Muscle layer of duodenum (tissue), 2 donors: ENCODE results near the gene PADI2.

Experiments
- H3K27ac ChIP-seq: one replicate; pipeline ENCODE4 v1.7.0; 2013; ENCODE audit warnings: mild to moderate bottlenecking, low read length
- H3K27me3 ChIP-seq: one replicate; pipeline ENCODE4 v1.7.0; 2013; ENCODE audit warnings: low read depth, mild to moderate bottlenecking, control low read depth, low read length
- H3K36me3 ChIP-seq, 2 donors: one replicate each; pipeline ENCODE4 v1.7.0; 2013; ENCODE audit warnings: low read length in 2 of 2, control low read depth in 1 of 2, mild to moderate bottlenecking in 1 of 2; ENCODE audit not compliant: insufficient read depth in 2 of 2, control insufficient read depth in 1 of 2
- H3K4me1 ChIP-seq, 2 donors: one replicate each; pipeline ENCODE4 v1.7.0; 2013; ENCODE audit warnings: low read length in 2 of 2, mild to moderate bottlenecking in 2 of 2, control low read depth in 1 of 2, moderate library complexity in 1 of 2; ENCODE audit not compliant: insufficient read depth in 2 of 2, control insufficient read depth in 1 of 2
- H3K4me3 ChIP-seq, 2 donors: one replicate each; pipeline ENCODE4 v1.7.0; 2013; ENCODE audit warnings: low read length in 2 of 2, low read depth in 1 of 2, mild to moderate bottlenecking in 1 of 2
- H3K9me3 ChIP-seq, 2 donors: one replicate each; pipeline ENCODE4 v1.7.0; 2013; ENCODE audit warnings: low read length in 2 of 2, control low read depth in 1 of 2, mild to moderate bottlenecking in 1 of 2; ENCODE audit not compliant: control insufficient read depth in 1 of 2
- donor health status: healthy.

The PADI2 gene

DNA sequence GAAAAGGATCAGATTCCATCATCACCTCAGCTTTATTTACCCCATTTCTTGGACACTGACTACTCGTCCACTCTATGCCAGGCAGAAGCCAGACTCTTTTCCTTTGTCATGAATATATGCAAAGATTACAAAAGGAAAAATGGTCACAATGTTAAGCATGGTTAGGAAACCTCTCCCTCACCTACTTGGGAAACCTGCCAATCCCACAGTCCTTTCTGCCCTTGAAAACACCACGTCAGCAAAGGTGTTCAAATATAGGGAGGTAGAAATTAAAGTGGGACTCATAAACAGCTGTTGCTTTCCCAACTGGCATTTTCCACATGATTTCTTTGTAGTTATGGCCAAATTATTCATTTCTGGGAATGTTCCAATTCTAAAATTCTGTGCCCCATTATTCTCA, 91.4 kb downstream of the PADI2 start:
- peaks cover 55 to 62% of the 10 kb centered on the region in 2 donors for H3K36me3 ChIP-seq
- no peaks in the 10 kb centered on the region for H3K27me3 ChIP-seq
- H3K4me1 ChIP-seq, result no peaks in the 10 kb centered on the region
- no peak overlapping the region for H3K4me3 ChIP-seq
- H3K27ac ChIP-seq, result no peak overlapping the region
- no peaks in the 10 kb centered on the region for H3K9me3 ChIP-seq

DNA sequence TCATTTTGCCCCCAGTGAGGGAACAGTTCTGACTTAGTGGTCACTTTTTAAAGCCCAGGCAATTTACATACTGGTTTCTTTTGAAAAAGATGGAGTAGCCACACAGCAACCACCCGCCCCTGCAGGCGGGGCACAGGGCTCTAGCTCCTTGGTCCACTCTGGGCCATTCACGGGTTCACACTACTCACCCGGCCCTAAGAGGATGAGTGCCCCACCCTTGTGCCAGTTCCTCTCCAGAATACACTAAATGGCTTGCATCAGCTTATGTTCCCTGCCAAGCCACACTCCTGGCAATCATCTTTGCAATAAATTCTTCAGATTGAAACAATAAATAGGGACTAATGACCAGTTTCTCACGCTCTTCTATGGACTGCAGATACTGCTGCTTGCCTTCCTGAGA, 91.8 kb downstream of the PADI2 start:
- no peak overlapping the region for H3K27ac ChIP-seq
- peaks cover 55 to 62% of the 10 kb centered on the region in 2 donors for H3K36me3 ChIP-seq
- H3K4me3 ChIP-seq, result no peak overlapping the region
- no peaks in the 10 kb centered on the region for H3K27me3 ChIP-seq
- no peaks in the 10 kb centered on the region for H3K4me1 ChIP-seq
- no peaks in the 10 kb centered on the region for H3K9me3 ChIP-seq

DNA sequence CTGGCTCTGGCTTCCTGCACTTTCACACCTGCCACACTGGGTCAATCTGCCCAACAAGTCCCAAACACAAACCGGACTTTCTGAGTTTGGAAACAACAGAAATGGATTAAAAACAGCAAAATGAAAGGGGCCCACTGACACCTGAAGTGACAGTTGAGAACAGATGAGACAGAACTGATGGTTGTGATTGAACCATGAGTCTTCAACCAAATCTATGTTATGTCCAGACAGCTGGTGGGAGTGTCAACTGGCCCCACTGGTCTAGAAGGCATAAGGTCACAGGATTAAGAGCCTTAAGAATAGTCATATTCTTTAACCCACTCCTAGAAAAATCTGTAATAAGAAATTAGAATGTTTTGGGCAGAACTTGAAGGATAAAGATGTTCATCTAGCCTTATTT, 94.5 kb downstream of the PADI2 start:
- Histone ChIP-seq H3K4me3 (no peak overlapping the region), H3K9me3 (no peaks in the 10 kb centered on the region), H3K36me3 (peaks cover 69 to 82% of the 10 kb centered on the region in 2 donors), H3K4me1 (no peaks in the 10 kb centered on the region), H3K27ac (no peak overlapping the region), H3K27me3 (no peaks in the 10 kb centered on the region)

DNA sequence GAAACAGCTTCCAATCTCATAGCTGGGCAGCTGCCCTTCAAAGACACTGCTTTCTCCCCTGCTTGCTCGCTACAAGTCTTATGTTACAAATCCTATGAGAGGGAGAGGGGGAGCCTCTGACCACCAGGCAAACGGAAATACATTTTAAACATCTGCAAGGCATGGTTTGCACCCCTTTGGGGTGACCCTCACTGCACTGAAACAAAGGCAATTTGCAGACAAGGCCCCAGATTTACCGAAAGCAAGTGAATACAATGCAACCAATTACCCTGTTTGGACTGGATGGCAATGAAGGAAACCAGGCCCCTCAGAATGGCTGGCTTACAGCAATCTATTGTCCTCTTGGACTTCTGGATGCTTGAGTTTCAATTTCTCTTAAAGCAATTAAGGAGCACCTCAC, 95.7 kb downstream of the PADI2 start:
- H3K9me3 ChIP-seq, result no peaks in the 10 kb centered on the region
- H3K36me3 ChIP-seq, result peaks cover 76 to 88% of the 10 kb centered on the region in 2 donors
- H3K4me3 ChIP-seq, result no peak overlapping the region
- no peaks in the 10 kb centered on the region for H3K4me1 ChIP-seq
- H3K27me3 ChIP-seq, result no peaks in the 10 kb centered on the region
- no peak overlapping the region for H3K27ac ChIP-seq

DNA sequence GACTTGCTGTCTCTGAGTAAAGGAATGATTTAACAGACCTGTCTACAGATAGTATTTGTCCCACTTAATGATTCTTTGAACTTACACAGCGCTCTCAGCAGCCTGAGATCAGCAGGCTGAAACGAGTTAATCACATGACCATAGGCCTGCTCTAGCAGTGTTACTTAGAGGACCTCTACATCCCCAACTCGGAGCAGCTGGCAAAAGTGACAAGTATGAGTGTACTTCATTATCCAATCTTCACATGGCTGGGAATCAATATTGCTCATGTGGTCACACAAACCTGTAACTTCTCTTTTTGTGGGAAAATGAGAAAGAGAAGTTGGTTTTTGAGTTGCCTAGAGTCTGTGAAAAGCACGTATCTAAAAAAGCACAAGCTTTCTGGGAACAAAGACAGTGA, 96.1 kb downstream of the PADI2 start:
- Histone ChIP-seq H3K4me1 (no peaks in the 10 kb centered on the region), H3K27me3 (no peaks in the 10 kb centered on the region), H3K27ac (no peak overlapping the region), H3K9me3 (no peaks in the 10 kb centered on the region), H3K4me3 (no peak overlapping the region), H3K36me3 (peaks cover 79 to 87% of the 10 kb centered on the region in 2 donors)

DNA sequence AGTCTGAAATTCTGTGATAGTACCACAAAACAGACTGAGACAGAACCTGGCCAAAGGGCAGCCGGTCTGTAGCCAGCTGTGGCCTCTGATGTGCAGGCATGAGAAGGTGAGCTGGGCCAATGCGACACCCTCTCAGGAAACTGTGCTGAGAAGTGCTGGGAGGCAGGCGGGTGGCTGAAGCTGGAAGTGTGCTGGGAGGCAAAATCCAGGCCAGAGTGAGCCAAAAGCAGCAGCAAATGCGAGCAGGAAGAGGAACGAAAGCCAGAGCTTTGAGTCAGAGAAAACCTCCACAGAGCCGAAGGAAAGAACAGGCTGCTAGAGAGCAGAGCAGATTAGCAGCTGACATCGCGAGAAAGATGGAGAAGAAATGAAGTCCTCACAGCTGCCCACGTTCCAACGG, 97.4 kb downstream of the PADI2 start:
- peaks cover 68 to 80% of the 10 kb centered on the region in 2 donors for H3K36me3 ChIP-seq
- H3K4me1 ChIP-seq, result no peaks in the 10 kb centered on the region
- H3K27ac ChIP-seq, result no peak overlapping the region
- H3K27me3 ChIP-seq, result no peaks in the 10 kb centered on the region
- no peaks in the 10 kb centered on the region for H3K9me3 ChIP-seq
- no peak overlapping the region for H3K4me3 ChIP-seq

DNA sequence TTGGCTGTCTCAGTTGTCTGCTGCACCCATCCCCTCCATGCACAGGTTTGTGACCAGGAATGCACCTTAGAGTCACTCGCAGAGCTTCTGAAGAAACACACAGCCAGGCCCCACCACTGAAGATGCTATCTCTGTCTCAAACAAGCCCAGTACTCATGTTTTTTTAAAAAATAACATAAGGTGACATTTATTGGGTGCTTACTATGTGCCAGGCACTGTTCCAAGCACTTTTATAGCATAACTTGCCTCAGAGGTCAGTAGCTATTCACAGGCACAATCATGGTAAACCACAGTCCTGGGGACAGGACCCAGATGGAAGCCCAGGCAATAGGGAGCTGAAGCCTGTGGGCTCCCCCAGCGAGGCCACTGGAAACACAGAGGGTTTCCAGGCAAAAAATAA, 98.7 kb downstream of the PADI2 start:
- no peaks in the 10 kb centered on the region for H3K4me1 ChIP-seq
- H3K4me3 ChIP-seq, result no peak overlapping the region
- no peaks in the 10 kb centered on the region for H3K9me3 ChIP-seq
- no peaks in the 10 kb centered on the region for H3K27me3 ChIP-seq
- H3K27ac ChIP-seq, result no peak overlapping the region
- H3K36me3 ChIP-seq, result peaks cover 63 to 72% of the 10 kb centered on the region in 2 donors

DNA sequence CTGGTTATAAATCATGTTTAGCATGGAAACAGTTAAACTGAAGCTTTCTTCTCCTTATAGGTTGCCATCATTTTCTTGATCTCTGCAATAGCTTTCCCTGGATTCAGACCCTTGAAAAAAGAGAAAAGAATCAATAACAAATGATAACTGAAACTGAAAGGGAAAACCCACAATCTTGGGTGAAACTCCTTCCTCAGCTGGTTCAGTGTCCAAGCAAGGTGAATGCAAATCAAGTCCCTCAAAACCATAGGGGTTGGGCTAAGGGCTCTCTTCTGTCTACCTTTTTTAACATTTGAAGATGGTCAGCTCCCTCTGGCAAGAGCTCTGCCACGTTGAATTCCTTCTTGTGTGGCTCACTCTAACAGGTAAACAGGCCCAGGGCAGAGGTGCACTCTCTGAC, 100.4 kb downstream of the PADI2 start:
- Histone ChIP-seq H3K27me3 (no peaks in the 10 kb centered on the region), H3K27ac (no peak overlapping the region), H3K4me1 (no peaks in the 10 kb centered on the region), H3K9me3 (no peaks in the 10 kb centered on the region), H3K4me3 (no peak overlapping the region), H3K36me3 (peaks cover 51 to 59% of the 10 kb centered on the region in 2 donors)

DNA sequence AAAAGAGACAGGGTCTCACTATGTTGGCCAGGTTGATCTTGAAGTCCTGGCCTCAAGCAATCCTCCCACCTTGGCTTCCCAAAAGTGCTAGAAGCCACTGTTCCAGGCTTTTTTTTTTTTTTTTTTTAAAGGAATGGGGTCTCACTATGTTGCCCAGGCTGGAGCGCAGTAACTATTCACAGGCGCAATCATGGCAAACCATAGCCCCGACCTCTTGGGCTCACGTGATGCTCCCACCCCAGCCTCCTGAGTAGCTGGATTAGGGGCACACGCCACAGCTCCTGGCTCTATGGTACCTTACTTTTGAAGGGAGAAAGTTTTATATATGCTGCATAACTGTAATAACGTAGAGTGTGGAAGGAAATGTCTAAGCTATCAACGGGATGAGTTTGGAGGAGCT, 101.8 kb downstream of the PADI2 start:
- Histone ChIP-seq H3K36me3 (peaks cover 37 to 45% of the 10 kb centered on the region in 2 donors), H3K9me3 (no peaks in the 10 kb centered on the region), H3K4me3 (no peak overlapping the region), H3K27ac (no peak overlapping the region), H3K4me1 (peaks cover 0 to under 1% of the 10 kb centered on the region in 2 donors), H3K27me3 (no peaks in the 10 kb centered on the region)
